ENCODE measurements around the gene NTSR1. TPM values are rescaled to one million over a fixed set of nuclear protein-coding genes. Genes with fewer than 3 reads are reported as not detected.

NTSR1 gene
- total RNA-seq, 1 donor from 2014 or later: 6.7 TPM

DNA sequence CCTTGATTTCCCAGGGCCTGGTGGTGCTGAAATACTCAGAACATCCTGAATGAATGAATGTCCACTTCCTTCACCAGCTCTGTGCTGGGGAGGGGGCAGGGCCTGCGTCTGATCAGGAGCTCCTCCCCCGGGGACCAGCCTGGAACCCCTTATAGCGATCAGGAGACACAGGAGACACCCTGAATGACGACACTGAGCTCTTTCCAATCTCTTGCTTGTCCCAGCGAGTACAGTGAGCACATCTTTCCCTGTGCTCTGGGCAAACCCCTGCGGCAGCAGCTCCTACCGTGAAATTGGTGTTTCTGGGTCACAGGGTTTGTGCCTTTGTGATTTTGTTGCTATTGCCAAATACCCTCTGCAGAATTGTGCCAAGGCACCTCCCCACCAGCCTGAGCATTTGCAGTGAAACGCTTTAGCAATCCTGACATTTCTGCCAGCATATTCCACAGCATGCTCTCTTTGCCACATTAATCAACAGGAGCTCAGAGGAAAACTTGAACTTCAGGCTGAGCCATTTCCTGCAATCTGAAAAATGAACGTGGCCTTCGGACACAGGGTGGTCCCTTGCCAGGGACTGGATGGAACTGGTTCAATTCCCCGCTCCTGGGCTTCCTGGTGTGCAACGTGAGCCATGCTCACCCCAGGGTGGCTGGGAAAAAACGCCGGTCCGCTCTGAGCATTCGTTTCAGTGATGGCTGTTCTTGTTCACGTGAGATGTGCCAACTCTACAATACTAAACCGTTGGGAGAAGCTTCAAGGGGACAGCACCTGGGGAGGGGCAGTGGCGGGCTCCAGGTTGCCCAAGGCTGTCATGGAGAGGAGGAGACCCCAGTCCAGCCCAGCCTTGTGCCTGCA lies 64.6 kb downstream of the NTSR1 start:
- DNase-seq: no peak

DNA sequence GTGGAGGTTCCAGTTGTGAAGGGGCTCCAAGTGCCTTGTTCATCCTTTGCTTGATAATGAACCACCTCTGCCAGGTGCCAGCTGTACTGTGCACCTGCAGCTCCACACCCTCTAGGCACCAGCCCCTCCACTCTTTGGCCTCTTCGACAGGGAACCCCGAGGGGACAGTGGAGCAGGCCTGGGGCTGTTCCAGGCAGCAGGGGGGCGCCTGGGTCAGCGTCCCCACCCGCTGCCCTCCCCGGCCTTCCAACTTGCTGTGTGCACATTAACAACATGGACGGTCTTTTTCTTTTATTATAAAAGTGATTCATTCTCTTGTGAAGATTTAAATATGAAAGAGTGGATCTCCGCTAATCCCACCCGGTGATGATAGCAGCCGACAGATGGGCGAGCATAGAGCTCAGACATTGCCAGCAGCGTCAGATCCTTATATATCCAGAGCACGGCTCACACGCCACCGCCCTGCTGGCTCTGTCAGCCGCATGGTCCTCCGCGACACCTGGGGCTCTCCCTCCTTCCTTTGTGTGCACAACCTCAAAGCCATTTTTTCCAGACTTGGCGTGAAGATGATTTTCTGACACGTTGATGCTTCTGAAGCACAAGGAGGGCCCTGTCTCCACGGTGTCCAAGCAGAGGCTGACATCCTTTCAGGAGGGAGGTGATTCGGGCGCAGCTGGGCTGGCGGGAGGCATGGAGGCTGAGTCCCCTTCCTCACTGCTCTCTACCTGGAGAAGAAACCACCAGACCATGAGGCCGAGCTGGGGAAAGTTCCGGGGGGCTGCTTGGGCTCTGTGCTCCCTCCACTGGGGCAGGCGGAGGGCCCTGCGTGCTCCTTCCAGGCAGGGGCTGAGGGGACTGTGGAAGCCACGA lies 65.4 kb downstream of the NTSR1 start:
- no peak for DNase-seq

DNA sequence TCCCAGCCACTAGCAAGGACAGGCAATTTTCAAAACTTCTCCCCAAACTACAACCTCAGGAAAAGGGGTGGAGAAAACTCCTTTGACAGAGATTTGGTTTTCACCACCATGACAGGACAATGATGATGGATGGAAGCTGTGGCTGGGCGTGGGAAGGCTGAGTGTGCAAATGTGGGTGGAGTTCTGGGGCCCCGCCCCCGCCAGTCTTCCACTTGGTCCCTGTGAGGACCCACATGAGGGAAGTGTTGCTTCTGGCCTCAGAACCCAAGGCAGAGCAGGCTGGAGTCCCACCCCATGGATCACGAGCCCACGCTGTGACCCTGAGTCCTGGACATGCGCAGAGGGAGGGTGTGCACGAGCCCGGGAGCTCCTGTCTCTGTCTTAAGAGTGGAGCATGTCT lies 66.1 kb downstream of the NTSR1 start:
- no peak for DNase-seq

DNA sequence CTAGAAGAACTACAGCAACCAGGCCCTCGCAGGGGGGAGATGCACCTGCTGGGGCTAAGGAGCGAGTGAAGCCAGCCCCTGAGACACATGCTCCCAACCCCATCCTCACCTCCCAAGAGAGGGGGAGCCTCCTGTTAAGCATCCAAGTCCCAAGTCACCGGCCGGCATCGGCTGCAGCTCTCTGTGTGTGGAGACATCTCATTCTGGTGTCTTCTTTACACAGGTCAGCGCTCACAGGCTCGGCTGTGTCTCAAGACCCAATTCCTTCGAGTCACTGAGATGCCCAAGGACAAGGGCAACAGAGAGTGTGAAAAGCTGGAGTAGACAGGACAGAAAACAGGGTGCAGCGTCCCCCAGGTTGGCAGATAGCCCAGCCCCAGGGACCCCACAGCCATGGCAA lies 66.6 kb downstream of the NTSR1 start:
- DNase-seq: no peak

DNA sequence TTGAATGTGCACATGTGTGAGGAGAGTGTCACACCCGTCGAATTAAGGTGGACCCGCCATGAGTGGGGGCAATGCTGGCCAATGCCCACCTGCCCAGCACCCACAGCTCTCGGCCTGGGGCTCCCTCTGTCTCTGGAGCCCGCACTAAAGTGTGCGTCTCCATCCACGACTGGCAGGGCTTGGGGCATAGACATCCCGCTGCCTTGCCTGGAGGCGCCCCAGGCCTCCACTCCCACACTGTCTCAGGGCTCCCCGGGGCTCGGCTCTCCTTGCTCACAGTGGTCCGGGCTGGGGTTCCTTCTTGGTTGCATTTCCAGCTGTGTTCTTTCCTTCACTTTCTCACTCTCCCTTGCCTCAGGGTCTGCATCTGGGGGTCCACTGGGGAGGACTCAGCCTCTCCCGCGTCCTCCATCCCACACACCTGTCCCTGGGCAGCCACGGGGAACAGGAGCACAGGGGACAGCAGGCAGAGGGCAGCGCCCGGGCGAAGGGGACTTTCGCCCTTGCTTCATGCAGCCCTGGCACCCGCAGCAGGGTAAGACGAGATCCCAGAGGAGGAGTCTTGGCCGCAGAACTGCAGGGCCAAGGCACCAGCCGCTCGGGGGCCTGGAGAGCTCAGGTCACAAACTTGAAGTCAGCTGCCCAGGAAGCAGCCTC lies 67.5 kb downstream of the NTSR1 start:
- DNase-seq: no peak

DNA sequence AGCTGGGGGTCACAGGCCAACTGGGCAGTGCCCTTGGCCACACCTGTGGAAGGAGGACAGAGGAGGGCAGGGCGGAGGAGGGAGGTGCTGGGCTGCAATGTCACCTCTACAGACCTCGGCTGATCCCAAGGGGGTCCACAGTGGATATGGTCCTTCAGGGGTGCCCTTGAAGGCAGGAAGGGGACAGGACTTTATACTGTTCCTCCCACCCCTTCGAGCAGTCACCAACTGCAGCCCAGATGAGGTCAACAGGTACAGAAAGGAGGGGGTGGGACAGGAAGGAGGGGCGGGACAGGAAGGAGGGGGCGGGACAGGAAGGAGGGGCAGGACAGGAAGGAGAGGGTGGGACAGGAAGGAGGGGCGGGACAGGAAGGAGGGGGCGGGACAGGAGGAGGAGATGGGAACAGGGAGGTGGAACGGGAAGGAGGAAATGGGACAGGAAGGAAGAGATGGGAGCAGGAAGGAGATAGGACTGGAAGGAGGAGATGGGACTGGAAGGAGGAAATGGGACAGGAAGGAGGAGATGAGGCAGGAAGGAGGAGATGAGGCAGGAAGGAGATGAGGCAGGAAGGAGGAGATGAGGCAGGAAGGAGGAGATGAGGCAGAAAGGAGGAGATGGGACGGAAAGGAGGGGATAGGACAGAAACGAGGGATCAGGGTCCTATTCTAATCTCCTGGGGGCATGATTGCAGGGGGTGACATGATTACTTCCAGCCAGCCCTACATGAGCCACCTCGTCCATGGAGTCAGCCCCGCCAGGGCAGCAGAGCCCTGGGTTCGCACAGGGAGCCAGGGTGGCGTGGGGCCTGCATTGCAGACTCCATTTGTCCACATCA lies 68.3 kb downstream of the NTSR1 start:
- no peak for DNase-seq

DNA sequence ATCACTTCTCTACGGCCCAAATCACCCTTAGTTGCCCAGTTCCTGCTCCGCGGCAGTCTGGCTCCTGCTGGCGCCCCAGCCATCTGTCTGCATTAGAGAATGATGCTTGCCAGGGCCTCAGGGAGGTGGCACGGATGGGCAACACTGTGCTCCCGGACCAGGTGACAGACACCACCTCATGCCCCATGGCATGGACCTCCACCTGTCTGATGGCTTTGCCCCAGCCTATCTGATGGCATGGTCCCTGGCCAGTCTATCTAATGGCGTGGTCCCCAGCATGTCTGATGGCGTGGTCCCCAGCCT lies 68.8 kb downstream of the NTSR1 start:
- no peak for DNase-seq

DNA sequence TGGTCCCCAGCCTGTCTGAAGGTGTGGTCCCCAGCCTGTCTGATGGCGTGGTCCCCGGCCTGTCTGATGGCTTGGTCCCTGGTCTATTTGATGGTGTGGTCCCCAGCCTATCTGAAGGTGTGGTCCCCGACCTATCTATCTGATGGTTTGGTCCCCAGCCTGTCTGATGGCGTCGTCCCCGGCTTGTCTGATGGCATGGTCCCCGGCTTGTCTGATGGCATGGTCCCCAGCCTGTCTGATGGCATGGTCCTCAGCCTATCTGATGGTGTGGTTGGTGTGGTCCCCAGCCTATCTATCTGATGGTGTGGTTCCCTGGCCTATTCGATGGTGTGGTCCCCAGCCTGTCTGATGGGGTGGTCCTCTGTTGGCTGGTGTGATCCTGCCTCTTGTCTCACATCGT lies 69.4 kb downstream of the NTSR1 start:
- no peak for DNase-seq

DNA sequence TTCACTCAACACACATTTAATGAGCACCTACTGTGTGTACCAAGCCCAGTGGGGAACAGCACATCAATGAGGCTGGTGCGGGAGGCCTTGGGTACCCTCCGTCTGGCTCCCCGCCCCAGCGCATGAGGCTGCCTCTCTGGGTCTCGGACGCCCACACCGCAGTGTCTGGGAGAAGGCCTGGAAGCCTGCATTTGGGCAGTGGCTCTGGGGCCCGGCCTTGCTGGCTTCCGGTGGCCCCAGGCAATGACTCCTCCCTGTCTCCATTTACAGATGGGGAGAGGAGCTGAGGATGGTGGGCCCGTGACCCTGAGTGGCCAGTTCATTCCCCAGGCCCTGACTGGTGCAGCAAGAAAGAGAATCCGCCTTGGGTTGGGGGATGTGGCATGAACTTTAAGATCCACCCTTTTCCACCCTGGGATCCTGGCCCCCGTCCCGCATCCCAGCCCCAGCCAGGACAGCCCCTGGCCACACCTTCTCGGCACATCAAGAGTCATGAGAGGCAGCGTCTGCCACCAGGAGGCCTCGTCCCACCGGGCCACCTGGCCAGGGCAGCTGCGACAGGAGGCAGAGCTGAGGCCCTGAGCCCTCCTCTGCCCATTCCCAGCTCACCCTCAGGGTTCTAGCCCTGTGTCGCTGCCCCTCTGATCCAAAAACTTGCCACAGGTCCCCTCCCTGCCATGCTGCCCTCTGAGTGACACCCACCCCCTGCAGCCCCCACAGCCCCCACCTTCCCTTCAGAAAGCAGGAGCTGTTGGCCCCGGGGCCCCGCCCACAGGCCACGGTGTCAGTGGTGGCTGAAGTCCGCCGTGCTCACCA lies 70.2 kb downstream of the NTSR1 start:
- DNase-seq: no peak

DNA sequence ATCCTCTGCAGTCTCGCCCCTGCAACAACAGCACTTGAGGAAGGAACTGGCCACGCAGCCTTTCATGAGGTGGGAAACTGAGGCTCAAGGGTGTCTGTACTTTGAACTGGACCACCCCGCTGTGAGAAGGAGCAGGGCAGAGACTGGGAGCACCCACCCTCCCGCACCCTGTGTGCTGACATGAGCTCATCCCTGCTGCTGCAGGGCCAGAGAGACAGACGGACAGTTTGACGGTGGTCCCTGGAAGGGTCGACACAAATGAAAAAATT lies 70.7 kb downstream of the NTSR1 start:
- no peak for DNase-seq

DNA sequence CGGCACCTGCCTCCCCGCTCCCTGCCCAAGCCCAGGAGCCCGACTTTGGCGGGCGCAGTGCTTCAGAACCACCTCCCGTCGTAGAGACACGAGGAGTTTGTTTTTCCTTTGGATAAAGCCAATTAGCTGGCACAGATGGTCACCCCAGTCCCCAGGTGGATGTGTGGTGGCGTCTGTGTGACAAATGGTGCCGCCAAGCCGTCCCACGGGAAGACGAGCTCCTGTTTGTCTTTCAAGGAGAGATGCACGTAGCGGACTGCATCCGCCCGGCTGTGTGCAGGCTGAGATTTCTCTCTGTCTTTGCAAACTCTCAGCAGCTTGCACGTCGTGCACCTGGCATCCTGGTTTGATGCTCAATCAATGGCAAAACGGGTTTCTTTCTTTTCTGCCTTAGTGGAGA lies 71.6 kb downstream of the NTSR1 start:
- DNase-seq: no peak

DNA sequence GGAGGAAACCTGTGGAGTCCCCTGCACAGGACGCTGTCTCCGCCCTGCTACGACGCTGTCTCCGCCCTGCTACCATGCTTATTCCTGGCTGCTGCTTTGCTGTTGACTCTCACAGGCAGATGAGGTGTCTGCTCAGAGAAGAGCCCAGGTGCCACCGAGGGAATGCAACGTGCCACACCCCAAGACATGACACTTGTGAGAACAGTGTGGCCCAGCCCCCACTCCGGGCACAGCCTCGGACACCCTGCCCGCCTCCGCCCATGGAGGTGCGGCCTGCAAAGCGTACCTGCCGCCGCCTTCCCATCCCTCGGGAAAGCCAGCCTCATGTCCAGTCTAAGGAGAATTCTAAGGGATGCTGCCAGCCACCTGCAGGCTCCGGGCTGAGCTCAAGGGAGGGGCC lies 72.1 kb downstream of the NTSR1 start:
- no peak for DNase-seq

DNA sequence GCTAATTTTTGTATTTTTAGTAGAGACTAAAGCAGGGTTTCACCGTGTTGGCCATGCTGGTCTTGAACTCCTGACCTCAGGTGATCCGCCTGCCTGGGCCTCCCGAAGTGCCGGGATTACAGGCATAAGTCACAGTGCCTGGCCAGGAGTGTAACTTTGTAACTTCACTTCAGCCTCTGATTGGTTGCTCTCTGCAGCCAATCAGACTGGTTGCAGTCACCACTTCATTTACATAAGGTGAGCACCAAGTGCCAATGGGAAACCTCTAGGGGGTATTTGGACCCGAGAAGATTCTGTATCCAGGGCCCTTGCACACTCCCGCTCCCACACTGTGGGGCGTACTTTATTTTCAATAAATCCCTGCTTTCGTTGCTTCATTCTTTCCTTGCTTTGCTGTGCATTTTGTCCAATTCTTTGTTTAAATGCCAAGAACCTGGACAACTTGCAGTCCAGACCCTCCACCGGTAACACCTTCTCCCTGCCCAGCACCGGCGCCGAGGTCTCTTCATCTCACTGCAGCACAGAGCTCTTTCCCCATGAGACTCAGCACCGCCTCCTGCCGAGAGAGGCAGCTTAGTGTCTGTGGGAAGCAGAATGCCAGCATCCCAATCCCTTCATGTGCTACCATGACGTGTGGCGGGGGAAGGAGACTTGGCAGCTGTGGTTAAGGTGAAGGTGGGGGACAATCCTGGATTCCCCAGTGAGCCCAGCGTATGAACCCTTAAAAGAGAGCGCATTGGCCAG lies 73.7 kb downstream of the NTSR1 start:
- no peak for DNase-seq

DNA sequence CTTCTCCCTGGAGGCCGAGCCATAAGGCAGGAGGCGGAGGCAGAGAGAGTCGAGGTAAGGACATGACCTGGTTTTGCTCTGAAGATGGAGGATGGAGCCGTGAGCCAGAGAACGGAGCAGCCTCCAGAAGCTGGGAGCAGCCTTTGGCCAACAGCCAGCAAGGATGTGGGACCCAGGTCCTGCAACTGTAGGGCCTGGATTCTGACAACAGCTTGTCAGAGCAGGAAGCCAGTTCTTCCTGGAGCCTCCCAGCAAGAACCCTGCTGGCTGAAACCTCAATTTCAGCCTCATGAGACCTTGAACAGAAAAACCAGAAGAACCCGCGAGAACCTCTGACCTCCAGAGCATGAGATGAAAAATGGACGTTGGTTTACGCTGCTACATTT lies 74.2 kb downstream of the NTSR1 start:
- no peak for DNase-seq

DNA sequence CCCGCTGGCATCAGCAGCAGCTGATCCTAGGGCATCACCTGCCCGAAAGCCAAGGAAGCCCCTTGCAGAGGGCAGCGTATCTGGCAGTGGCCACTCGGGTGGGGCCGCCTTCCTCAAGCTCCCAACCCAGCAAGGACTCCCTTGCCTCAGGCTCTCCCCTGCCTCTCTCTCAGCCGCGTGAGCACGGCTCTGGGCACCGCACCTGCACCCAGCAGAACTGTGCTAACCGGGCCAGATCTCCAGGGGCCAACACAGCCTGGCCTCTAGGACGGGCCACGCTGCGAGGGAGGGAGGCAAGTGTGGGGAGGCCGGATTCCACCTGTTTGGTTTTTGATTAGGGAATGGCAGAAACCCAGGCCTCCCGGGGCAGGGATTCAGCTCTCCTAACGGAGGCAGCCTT lies 75.9 kb downstream of the NTSR1 start:
- DNase-seq: no peak

DNA sequence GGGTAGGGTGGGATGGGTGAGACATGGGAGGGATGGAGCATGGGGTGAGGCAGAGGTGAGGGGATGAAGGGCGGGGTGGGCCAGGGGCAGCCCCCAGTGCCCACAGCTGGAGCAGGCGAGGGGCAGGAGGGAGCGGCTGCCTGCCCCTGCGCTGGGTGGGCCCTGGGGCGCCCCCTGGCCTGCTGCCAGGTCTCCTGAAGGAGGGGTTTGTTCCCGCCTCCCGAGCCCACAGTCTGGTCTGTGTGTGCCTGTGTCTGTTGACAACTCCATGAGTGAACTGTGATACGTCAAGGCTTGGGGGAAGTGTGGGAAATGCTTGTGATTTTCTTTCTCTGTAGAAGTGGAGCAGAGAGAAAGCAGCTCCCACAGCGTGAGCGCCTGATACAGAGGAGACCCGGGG lies 76.8 kb downstream of the NTSR1 start:
- DNase-seq: no peak

DNA sequence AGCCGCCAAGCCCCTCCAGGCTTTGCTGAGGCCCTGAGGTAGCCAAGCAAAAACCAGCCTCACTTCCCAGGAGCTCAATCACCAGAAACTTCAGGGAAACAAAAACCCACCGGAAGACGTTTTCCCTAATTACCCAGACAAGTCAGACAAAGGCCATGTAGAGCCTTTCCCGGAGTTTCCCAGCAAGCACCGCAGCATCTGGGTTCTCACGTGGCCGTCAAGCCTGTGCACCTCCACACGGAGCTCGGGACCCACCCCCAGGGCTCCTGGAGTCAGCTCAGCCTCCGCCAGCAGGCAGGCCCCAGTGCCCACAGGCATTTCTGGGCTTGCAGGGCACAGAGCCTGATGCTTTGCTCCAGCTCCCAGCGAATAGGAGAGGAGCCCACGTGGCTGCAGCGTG lies 77.5 kb downstream of the NTSR1 start:
- no peak for DNase-seq

DNA sequence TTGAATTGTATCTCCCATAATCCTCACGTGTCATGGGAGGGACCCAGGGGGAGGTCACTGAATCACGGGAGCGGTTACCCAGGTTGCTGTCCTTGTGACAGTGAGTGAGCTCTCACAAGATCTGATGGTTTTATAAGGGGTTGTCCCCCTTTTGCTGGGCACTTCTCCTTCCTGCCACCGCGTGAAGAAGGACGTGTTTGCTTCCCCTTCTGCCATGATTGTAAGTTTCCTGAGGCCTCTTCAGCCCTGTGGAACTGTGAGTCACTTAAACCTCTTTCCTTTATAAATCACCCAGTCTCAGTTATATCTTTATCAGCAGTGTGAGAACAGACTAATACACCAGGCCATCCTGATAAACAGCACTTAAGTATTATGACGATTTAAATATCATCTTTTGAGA lies 78.7 kb downstream of the NTSR1 start:
- DNase-seq: no peak

DNA sequence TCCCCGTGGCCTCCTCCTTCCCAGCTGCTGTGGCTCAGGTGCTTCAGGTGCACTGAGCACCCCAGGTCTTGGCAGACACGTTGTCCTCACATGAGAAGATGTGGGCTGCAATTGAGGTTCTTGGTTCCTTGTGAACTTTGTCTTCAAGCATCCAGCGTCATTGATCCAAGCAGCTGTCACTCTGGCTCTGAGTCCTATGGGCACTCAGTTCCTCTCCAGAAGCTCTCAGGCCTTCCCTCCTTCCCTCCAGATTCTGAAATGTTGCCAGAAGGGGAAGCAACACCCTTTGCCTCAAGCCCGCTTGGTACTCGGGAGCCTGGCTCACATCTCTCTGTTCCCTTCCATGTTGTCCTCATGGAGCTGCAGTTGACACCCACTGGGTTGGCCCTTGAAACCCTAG lies 79.2 kb downstream of the NTSR1 start:
- DNase-seq: no peak

DNA sequence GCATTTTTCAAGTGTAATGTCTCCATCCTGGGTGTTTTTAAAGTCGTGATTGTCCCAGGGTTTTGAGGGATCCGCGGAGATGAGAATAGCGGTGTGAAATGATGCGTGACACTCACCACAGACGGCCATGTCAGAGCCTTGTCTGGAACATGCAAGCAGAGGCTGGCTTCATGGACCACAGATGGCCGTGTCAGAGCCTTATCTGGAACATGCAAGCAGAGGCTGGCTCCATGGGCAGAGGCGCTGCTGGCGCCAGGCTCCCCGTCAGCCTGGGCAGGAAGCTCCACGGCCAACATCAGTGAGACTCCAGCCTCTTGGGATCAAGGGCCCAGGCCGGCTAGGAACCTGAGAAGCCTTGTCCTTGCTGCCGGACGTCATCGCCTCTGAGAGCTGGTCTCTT lies 80.0 kb downstream of the NTSR1 start:
- no peak for DNase-seq

DNA sequence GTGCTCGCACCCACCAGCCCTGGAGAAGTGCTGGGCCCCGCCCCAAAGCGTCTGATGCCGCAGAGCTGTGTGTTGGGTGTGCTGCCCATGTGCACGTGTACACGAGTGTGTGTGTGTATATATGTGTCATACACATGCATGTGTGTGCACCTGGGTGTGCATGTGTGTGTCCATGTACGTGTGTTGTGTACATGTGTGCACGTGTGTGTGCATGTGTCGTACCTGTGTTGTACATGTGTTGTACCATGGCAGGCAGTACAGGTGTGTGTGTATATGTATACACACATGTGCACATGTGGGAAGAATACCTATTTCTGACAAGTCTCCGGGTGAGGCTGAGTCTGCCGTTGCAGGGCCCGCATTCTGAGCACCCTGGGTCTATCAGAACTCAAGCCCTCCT lies 81.4 kb downstream of the NTSR1 start:
- DNase-seq: no peak

Data from occipital lobe (tissue), 2 donors.